ENCODE results near the gene TMEM143. TPM values are rescaled to one million over a fixed set of nuclear protein-coding genes. Genes with fewer than 3 reads are reported as not detected.

The TMEM143 gene
- total RNA-seq, 2 donors from 2014 or later: 20.4 to 43.8 TPM

DNA sequence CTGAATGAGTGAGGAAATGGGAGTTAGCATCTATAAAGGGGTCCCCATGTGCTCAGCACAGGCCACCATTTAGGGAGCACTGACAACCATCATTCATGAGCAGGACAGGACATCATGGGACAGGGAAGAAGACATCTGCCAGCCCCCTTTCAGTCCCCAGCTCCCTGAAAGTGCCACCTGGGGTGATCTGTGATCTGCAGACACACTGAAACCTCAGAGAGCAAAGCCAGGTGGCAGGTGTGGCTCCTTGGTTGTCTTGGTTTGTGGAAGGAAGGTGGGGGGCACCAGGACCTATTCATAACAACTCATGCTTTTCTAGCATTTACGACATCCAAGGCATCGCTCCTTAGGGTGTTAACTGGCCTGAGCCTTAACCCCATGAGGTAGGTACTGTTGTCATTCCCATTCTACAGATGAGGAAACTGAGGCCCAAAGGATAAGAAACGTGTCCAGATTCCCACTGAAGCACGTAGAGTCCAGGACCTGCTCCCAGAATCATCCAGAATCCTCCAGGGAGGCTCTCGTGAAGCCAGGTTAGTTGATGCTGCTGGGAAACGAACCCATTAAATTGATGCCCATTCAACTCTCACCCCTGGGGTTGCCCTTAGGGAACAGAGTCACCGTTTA, 21.8 kb upstream of the TMEM143 start:
- H3K36me3 ChIP-seq: peaks cover 73% of the 10 kb centered on the region
- no peak overlapping the region for H3K27ac ChIP-seq
- H3K4me3 ChIP-seq: no peak overlapping the region
- H3K27me3 ChIP-seq: no peaks in the 10 kb centered on the region
- TF ChIP-seq, protein P1, sequence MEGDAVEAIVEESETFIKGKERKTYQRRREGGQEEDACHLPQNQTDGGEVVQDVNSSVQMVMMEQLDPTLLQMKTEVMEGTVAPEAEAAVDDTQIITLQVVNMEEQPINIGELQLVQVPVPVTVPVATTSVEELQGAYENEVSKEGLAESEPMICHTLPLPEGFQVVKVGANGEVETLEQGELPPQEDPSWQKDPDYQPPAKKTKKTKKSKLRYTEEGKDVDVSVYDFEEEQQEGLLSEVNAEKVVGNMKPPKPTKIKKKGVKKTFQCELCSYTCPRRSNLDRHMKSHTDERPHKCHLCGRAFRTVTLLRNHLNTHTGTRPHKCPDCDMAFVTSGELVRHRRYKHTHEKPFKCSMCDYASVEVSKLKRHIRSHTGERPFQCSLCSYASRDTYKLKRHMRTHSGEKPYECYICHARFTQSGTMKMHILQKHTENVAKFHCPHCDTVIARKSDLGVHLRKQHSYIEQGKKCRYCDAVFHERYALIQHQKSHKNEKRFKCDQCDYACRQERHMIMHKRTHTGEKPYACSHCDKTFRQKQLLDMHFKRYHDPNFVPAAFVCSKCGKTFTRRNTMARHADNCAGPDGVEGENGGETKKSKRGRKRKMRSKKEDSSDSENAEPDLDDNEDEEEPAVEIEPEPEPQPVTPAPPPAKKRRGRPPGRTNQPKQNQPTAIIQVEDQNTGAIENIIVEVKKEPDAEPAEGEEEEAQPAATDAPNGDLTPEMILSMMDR (IDR thresholded peaks at IDR 0.05): no peak
- no peaks in the 10 kb centered on the region for H3K9me3 ChIP-seq
- H3K4me1 ChIP-seq: peaks cover 0 to 16% of the 10 kb centered on the region in 2 donors
- DNase-seq (ENCODE audit: low spot score): no peak

DNA sequence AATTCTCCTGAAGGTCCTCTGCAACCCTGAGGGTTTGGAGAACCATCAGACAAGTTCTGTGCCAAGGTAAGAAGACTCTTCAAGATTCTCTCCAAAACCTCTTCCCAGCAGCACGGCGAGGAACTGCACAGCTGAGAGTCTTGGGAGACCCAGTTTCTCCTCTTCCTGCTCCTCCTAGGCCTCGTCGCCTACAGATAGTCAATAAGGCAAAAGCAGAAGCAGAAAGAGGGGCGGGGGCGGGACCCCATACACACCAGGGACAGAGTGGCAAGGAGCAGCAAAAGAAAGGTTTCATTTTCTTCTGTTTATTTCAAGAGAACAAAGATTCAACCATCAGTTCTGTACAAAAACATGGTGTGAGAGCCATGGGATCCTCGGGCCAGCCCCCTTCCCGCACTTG, 18.5 kb upstream of the TMEM143 start:
- H3K36me3 ChIP-seq: peaks cover 51% of the 10 kb centered on the region
- TF ChIP-seq, protein P1 (IDR thresholded peaks at IDR 0.05): no peak
- no peaks in the 10 kb centered on the region for H3K4me1 ChIP-seq
- H3K9me3 ChIP-seq: no peaks in the 10 kb centered on the region
- H3K27ac ChIP-seq: no peak overlapping the region
- no peak overlapping the region for H3K4me3 ChIP-seq
- no peak for DNase-seq (ENCODE audit: low spot score)
- H3K27me3 ChIP-seq: no peaks in the 10 kb centered on the region

DNA sequence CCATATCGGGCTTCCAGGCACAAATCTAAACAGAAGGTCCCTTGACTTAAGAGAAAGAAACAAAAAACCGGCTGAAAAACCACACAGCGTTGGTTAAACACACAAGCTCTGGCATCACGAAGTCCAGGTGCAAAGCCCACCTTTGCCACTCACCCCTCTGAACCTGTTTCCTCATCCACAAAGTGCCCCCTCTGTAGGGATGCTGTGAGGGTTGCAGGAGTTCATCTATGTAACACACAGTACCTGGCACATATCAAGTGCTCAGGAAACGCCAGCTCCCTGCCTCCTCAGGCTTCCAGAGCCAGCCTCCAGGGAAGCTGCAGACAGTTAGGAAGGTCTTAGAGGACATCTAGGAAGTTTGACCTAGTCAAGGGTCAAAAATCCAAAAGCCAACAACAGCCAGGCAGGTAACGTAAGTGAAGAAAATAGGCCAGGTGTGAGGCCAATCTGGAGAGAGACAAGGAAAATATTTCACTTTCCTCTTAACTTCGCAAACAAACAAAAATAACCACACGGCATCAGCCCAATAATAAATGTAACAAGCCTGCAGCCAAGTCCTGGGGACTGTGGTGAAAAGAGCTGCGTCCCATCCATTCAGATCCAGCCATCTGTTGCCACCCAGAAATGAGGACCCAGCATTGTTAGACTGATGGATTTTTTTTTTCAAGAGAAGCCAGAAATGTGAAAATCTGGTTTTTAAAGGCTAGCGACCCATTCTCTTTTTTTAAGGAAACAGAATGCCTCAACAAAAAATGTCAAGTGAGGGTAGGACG, 17.6 kb upstream of the TMEM143 start:
- peaks cover 43% of the 10 kb centered on the region for H3K36me3 ChIP-seq
- H3K4me1 ChIP-seq: no peaks in the 10 kb centered on the region
- no peaks in the 10 kb centered on the region for H3K27me3 ChIP-seq
- H3K9me3 ChIP-seq: no peaks in the 10 kb centered on the region
- no peak for DNase-seq (ENCODE audit: low spot score)
- no peak overlapping the region for H3K4me3 ChIP-seq
- TF ChIP-seq, protein P1 (IDR thresholded peaks at IDR 0.05): no peak
- H3K27ac ChIP-seq: no peak overlapping the region

DNA sequence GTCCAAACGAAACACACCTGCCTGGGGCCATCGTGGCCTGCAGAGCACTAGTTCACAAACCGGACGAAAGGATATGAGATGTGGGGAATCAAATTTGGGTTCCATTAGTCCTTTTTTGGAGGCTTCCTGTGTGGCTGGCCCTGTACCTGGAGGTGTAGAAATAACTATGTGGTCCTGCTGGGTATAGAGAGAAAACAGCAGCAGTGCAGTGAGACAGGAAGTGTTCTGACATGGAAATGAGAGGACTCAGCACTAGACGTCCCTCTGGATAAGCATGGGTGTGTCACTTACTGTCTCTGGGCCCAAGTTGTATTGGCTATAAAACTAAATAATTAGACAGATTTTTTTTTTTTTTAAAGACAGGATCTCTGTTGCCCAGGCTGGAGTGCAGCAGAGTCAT, 15.3 kb upstream of the TMEM143 start:
- TF ChIP-seq, protein P1 (IDR thresholded peaks at IDR 0.05): no peak
- Histone ChIP-seq H3K27me3 (no peaks in the 10 kb centered on the region), H3K4me1 (no peaks in the 10 kb centered on the region), H3K27ac (no peak overlapping the region), H3K9me3 (no peaks in the 10 kb centered on the region), H3K36me3 (peaks cover 23% of the 10 kb centered on the region), H3K4me3 (no peak overlapping the region)
- DNase-seq (ENCODE audit: low spot score): no peak

DNA sequence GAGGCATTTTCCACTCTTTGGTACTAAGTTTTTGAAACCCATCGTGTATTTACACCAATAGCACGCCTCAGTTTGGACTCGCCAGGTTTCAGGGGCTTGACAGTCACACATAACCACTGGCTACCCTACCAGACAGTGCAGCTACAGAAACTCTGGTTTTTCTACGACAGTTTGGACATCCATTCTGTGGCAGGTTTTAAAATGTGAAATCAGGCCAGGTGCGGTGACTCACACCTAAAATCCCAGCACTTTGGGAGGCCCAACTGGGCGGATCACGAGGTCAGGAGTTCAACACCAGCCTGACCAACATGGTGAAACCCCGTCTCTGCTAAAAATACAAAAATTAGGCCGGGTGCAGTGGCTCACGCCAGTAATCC, 14.4 kb upstream of the TMEM143 start:
- H3K27me3 ChIP-seq: no peaks in the 10 kb centered on the region
- no peaks in the 10 kb centered on the region for H3K9me3 ChIP-seq
- DNase-seq (ENCODE audit: low spot score): no peak
- peaks cover 14% of the 10 kb centered on the region for H3K36me3 ChIP-seq
- TF ChIP-seq, protein P1 (IDR thresholded peaks at IDR 0.05): no peak
- H3K4me1 ChIP-seq: no peaks in the 10 kb centered on the region
- H3K4me3 ChIP-seq: no peak overlapping the region
- no peak overlapping the region for H3K27ac ChIP-seq

All from right atrium auricular region (tissue), 2 donors.